NCI-H748 (cell line): ENCODE measurements around the gene ZNRF4.
"Not testable (repeated sequence)": the region's sequence is repeated elsewhere in the genome, so short reads cannot be mapped to it uniquely, and the experiment has no call there.

Source experiments
- DNase-seq: peaks from one replicate; lab custom pipeline; 2025; ENCODE audit not compliant: unreplicated experiment; lab: John Stamatoyannopoulos, UW

The ZNRF4 gene

GRCh38 chr19:5455367-5456129 lies at the start of gene ZNRF4:
Gene ZNRF4, plus strand, starts transcription at chr19:5455417. Its CDS starts 75 bp downstream, at chr19:5455492.
- DNase-seq: no peak

- DNase-seq: not testable (repeated sequence)
Measured at GRCh38 chr19:5406198-5406597, 49.0 kb upstream of the ZNRF4 start.

- no peak for DNase-seq
Measured at GRCh38 chr19:5406816-5407215, 48.4 kb upstream of the ZNRF4 start.

- peak; percentile 8 for DNase-seq
Measured at GRCh38 chr19:5407356-5407755, 47.9 kb upstream of the ZNRF4 start.

- DNase-seq: peak; percentile 18
Measured at GRCh38 chr19:5417495-5418436, 37.5 kb upstream of the ZNRF4 start.

- DNase-seq: no peak
Measured at GRCh38 chr19:5418677-5419076, 36.5 kb upstream of the ZNRF4 start.

- no peak for DNase-seq
Measured at GRCh38 chr19:5420953-5421352, 34.3 kb upstream of the ZNRF4 start.

GRCh38 chr19:5423567-5424125 lies 31.6 kb upstream of the ZNRF4 start:
- no peak for DNase-seq

- DNase-seq: no peak
Measured at GRCh38 chr19:5424192-5424973, 30.8 kb upstream of the ZNRF4 start.

GRCh38 chr19:5425260-5425659 lies 30.0 kb upstream of the ZNRF4 start:
- DNase-seq: no peak

- no peak for DNase-seq
Measured at GRCh38 chr19:5430237-5430636, 25.0 kb upstream of the ZNRF4 start.

GRCh38 chr19:5432687-5433086 lies 22.5 kb upstream of the ZNRF4 start:
- DNase-seq: no peak

GRCh38 chr19:5434351-5434917 lies 20.8 kb upstream of the ZNRF4 start:
- no peak for DNase-seq

GRCh38 chr19:5434970-5435641 lies 20.1 kb upstream of the ZNRF4 start:
- DNase-seq: no peak

GRCh38 chr19:5435642-5436017 lies 19.6 kb upstream of the ZNRF4 start:
- no peak for DNase-seq

- DNase-seq: peak; percentile 44
Measured at GRCh38 chr19:5436106-5436947, 18.9 kb upstream of the ZNRF4 start.

GRCh38 chr19:5436948-5437306 lies 18.3 kb upstream of the ZNRF4 start:
- DNase-seq: no peak

GRCh38 chr19:5438756-5439155 lies 16.5 kb upstream of the ZNRF4 start:
- not testable (repeated sequence) for DNase-seq

- DNase-seq: no peak
Measured at GRCh38 chr19:5439452-5439851, 15.8 kb upstream of the ZNRF4 start.
